NCI-H1105 treated with DMSO at 0.1 percent for 48 hours (cell line): ENCODE data around the gene TH.

Experiments used
- DNase-seq: peaks from one replicate; lab custom pipeline; 2025; lab: John Stamatoyannopoulos, UW

The TH gene

DNA sequence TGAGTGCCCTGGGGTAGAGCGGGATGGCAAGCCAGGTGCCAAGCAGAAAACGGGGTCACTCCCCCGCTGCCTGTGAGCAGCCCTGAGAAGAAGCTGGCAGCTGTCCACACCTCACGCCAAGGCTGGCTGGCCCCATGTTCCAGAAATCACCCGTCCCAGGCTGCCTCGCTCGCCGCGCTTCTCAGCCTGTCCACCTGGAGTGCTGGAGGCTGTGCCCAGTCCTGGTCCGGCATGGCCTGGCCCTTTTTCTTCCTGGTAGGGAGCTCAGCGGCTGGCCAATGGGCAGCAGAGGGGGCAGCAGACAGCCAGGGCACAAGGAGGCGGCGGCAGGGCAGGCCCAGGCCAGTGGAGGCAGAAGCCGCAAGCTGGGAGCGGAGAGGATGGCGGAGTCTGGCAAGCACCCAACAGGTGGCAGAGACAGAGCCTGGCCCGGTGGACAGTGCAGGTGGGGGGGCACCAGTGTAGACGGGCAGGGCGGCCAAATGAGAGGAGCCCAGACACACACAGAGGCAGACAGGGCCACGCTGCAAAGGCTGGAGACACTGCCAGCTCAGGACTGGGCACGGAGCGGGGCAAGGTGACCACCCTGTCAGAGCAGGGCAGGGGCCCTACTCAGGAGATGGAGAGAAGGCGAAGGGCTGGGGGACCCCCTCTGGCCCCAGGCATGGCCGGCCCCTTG lies 37.2 kb upstream of the TH start:
- DNase-seq: peak; percentile 89

DNA sequence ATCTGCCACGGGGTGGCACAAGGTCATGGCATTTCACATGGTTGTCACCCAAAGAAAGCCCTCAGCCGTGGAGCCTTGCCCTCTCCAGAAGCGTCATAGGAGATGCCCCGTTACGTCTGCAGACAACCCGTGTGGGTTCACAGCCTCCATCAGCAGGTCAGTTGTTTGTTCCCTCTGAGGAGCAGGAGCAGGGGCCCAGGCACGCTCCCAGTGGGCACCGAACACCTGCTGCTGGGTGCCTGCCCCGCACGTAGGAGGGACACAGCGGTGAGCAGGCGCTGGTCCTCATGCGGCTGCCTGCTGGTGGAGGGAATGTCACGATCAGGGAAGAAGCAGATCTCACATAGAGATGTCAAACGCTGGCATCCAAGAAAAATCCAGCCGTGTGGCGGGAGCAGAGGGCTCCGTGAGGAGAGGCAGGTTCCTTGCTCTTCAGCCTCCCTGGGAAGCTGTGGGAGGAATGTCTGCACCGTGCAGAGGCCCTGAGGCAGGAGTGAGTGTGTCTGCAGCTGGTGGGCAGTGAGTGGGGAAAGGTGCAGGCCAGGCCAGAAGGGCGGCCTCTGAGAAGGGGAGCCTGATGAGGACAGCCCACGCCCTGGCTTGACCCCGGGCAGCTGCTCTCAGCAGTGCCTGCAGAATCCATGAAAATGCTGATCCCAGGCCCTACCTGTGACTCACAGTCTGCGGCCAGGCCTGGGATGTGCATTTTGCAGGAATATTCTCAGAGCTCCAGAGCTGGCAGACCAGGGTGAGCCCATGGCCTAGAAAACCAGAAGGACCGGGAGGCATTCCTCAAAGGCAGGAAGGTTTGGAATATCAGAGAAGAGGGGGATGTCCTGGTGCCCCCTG lies 36.4 kb upstream of the TH start:
- DNase-seq: no peak

DNA sequence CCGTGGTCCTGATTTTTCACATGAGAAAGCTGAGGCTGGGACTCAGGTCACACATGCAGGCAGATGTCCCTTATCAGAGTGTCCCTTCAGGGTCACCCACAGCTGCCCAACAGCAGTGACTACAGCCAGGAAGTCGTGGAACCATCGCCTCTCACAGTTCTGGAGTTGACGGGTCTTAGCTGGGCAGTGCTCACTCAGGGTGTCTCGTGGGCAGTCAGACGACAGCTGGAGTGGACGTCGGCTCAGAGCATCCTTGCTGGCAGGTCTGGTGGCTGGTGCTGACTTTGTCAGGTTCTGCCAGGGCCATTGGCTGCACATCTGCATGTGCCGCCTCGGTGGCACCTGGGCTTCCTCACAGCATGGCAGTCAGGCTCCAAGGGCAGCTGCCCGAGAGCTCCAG lies 35.6 kb upstream of the TH start:
- DNase-seq: no peak

DNA sequence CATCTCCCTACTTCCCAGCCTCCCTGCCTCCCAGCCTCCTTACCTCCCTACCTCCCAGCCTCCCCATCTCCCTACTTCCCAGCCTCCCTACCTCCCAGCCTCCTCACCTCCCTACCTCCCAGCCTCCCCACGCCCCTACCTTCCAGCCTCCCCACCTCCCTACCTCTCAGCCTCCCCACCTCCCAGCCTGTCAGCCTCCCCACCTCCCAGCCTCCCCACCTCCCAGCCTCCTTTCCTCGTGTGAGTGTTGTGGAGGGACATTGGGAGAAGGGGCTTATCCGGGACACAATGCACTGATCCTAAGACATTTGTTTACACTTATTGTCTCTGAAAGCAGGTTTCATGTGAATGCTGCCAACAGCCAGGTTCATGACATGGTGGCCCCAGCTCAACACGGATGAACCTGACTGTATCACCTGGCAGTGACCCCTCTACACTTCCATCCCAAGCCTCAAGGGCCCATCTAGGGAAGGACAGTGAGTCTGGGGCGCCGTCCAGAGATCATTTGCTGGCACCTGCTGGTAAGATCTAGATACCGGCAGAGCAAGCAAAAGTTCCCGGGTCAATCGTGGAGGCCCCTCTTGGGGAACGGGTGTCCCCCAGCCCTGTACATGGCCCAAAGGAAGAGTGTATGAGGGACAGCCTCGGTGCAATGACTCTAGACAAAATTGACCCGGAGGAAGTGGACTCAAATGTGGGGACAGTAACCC lies 34.5 kb upstream of the TH start:
- DNase-seq: no peak

DNA sequence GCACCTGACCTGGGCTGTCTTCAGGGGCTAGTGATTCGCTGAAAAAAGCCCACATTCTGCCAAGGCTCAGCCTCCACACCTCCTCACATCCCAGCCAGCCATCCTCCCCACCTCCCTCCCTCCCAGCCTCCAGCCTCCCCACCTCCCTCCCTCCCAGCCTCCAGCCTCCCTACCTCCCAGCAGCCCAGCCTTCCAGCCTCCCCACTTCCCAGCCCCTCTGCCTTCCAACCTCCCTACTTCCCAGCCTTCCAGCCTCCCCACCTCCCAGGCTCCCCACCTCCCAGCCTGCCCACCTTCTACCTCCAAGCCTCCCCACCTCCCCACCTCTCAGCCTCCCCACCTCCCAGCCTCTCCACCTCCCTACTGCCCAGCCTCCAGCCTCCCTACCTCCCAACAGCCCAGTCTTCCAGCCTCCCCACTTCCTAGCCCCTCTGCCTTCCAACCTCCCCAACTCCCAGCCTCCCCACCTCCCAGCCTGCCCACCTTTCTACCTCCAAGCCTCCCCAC lies 33.7 kb upstream of the TH start:
- DNase-seq: no peak

DNA sequence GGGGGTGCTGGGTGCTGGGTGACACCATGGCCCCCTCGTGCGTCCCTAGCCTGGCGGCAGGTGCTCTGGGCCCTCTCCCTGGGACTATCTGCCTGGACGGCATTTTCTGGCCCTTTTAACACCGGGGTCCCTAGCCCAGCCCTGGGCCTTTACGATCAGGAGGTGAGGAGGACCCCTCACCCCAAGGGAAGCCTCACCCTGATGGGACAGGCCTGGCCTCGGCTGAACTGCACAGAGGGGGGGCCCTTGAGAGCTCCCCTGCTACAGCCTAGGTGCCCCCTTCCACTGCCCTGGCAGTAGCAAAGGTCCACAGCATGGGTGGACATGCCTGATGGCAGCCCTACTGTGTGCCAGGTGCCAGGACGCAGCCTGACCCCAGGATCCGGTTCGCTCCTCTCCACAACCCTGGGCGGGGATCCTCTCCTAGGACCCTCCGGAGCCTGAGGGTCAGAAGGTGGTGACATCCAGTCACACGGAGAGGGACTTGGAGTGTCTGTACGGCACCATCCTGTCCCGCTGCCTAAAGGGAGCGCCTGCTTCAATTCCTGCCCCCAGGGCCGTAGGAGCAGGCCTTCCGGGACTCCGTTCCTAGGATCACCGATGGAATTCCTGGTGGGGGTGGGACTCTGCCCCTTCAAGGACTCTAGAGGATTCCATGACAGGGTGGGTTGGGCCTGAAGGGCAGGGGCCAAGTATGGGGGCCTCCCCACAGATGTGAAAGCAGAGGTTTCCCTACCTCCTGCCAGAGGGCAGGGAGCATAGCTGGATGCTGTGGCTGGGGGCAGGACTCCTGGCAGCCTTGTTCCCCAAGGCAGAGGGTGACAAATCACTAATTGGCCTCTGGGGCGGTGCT lies 33.0 kb upstream of the TH start:
- DNase-seq: no peak

DNA sequence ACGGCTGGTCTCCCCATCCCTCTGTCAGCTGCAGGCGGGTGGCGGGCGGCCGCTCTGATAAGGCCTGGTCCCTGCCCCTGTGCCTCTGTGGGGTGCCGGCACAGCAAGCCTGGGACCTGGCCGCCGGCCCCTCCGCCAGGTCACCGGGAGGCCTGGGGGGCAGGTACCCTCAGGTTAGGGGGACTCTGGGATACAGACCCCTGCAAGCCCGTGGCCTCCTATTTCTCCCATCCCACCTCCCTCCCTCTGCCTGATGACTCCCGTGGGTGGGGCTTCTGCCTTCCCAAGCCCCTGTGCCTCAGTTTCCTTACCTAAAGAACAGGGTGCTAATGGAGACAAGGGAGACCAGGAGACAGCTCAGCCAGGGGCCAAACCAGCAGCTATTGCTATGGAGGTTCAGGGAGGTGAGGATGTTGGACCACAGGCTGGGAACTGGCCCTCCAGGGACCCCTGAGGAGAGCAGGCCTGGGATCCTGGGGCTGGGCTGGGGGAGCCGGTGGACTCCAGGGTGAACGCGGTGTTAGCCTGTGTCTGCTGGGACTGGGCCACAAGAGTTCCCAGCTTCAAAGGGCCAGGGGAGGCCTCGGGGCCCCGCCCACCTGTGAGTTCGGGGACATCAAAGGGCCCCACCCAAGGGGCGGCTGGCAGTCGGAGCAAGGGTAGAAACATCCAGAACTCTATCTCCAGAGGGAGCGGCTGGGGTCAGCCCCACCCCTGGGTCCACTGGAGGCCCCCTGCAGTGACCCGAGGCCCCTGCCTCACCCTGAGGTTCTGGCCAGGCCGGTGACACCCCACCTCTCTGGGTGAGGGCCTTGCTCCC lies 32.0 kb upstream of the TH start:
- DNase-seq: no peak

DNA sequence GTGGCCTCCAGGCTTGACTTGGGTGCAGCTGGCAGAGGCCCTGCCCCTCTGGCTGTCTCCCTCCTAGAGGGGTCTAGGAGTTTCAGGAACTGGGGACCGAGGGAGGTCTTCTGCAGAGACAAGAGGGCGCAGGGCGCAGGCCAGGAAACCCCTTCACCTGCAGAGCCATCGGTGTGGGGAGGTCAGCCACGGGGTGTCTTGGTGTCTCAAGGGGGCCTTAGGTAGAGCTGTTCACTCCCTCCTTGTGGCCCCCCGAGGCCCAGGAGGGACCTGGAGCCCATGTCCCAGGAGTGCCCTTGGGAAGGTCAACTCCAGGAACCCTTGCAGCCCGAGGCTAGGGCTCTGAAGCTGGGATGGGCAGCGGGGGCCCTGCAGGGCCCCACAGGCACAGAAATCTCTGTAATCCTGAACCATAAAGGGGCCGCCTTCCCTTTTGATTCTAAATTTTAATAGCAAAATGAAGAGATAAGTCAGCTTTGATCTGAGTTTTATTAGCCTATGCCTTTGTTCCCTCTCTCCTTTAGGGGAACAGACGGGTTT lies 31.4 kb upstream of the TH start:
- DNase-seq: no peak

DNA sequence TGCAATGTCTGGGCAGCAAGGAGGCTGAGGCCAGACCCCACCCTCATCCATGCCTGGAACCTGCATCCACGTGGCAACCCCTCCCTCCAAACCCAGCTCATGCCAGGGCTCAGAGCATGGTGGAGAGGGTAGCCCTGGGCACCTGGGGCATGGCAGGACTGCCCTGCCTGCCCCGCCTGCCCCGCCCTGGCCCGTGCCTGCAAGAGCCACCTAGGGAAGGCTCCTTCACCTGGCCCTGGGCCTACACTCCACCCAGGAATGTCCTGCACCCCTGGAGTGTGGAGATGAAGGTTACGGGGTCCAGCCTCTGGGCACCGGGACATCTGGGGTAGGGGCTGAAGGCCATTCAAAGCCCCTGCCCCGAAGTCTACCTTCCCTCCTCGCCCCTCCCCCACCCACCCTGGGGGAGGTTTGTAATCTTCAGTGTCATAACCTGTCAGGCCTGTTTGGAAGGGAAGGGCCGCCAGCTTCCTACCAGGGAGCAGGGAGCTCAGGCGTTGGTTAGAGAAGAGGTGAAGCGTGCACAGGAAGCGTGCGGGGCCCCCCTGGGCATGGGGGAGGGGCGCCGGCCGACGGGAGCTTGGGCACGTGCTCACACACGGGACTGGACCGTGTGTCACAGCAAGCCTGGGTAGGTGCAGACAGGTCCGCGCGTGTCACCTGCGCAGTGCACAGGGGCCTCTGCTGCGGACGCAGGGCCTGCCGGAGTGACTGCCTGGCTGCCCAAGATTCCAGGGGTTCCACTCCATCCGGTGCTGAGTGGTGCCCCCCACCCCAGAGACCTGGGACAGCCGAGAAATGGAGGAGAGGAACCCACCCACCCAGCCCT lies 30.7 kb upstream of the TH start:
- no peak for DNase-seq

DNA sequence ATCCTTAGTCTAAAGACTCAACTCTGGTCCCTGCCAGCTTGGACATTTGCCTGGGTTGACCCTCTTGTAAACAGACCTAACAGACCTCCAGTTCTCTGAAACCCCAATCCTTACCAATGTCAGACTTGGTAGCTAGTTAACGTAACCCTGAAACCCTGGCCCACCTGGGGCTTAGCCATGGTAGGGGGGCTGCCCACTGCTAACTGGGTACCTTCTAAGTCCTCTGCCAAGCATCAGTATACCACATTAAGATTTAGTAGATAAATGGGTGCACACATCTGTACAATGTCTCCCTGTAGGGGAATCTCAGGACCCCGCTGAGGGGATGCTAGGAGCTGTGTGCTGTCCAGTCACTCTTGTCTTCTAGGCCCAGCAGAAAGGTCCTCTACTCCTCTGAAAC lies 29.9 kb upstream of the TH start:
- no peak for DNase-seq

DNA sequence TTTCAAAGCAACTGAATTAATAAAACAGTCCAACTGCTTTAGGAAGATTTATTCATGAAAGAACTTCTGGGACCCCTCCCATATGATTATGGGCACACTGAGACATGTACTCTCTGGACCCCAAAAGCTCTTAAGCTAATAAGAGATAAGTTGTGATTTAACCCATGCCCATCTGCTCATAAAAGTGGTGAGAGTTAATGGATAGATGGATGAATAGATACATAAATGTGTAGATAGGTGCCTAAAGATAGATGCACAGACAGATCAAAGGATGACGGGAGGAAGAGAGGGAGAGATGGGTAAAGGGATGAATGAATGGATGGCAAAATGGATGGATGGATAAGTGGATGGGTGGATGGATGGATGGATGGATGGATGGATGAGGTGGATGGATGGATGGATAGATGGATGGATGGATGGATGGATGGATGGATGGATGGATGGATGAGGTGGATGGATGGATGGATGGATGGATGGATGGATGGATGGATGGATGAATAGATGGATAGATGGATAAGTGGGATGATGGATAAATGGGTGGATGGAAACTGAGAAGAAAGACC lies 29.4 kb upstream of the TH start:
- DNase-seq: no peak

DNA sequence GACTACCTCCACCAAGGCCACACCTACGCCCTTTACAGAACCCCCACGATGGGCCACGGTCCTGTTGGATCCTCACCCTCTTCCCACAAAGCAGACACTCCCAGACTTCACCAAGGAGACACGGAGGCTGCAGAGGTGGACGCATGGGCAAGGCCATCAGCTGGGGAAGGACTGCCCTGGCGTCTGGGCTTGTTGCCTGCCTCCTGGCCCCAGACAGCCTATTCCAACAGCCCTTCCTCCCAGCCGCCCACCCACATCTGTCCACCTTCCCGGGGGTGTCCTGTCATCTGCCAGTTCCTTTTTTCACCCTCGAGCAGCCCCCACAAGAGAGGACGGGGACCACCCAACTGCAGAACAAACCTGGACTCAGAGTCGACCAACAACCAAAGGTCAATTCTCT lies 28.9 kb upstream of the TH start:
- no peak for DNase-seq

DNA sequence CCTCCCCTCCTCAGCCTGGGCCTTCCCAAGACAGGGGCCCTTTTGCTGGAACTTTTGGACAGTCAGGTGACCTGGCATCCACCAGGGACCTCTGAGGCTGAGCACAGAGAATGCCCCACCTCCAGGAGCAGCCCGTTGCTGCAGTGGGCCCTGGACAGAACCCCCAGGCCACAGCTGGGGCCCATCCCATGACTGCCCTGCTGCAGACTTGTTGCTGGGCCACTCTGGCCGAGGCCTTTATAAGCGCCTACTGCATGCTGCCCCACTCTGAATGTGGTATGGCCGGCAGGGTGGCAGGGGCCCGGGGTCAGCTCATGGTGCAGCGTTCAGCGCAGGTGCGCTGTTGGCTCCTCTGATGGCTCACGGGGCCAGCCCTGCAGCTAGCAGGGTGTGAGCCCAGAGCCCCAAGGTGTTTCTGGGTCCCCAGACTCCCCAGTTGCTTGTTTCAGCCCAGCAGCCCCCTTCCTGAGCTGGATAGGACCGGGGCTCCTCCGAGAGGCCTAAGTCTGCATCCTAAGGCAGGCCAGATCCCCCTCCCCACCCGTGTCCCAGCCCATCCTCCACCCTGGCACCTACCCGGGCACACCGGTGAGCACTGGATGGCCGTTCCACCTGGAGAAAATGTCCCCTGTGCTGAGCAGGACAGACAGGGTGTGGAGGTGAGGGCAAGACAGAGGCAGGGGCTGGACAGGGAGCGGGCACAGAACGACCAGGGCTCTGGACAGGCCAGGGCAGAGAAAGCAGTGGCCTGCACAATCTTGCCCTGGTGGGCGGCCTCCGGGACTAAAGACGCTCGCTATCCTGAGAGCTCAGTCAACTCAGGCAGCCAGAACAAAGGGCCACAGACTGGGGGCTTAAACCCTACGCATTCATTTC lies 28.1 kb upstream of the TH start:
- no peak for DNase-seq

DNA sequence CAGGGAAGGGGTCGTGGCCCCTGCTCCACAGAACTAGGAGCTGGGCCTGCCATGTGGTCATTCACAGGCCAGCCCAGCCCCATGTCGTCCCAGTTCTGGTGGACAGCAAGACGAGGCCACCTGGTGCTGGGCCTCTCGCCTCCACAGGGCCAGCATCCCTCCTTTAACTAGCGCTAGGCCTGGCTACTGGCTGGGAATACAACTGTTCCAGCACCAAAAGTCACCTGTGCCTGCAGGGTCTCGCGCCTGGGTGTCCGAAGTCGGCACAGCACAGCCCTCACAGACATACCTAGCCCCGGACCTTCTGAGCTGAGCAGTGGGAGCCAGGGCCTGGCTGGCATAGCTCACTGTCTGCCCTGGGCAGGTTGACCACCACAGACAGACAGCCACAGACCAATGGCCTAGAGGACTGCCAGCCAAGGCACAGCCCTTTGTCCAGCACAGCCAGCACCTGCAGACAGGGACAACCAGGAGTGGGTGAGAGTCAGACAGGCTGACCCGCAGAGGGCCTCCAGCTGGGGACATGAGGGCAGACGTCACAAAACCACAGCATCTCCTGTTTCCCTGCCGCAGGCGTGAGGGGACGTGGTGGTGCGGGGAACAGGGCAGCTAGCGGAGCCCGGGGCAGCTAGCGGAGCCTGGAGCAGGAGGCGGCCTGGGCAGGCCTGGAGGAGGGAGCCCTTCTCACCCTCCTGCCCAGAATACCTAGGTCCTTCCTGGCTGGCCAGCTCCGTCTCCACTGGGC lies 27.2 kb upstream of the TH start:
- DNase-seq: no peak

DNA sequence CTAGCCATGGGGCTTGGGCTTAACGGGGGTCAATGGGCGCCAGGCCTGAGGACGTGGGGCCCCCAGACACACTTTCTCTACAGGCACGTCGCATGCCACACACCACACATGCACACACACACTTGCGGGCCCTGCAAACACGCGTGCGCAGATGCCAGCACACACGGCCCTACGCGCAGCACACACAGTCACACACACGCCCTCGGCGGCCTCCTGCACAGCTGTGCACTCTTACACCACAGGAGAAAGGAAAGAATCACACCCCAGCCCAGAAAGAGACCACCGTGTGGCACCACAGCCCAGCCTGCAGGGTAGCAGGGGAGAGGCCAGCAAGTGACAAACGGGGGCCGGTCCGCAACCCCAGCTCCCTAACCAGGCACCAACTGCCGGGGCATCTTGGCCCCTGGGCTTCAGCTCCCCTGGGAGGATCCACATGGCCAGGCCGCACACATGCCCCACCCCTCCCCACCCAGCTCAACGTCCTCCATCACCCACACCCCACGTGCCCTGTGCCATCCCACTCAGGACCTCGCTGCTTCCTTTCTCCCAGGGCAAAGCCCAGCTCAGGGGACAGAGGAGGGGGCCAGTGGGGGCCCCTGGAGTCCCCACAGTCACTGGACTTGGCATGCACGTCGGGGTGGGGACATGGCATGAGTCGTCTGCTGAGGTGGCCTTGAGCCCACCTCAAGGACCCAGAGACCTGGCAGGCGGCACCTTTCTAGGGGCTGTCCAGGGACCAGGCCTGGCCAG lies 26.3 kb upstream of the TH start:
- DNase-seq: no peak

DNA sequence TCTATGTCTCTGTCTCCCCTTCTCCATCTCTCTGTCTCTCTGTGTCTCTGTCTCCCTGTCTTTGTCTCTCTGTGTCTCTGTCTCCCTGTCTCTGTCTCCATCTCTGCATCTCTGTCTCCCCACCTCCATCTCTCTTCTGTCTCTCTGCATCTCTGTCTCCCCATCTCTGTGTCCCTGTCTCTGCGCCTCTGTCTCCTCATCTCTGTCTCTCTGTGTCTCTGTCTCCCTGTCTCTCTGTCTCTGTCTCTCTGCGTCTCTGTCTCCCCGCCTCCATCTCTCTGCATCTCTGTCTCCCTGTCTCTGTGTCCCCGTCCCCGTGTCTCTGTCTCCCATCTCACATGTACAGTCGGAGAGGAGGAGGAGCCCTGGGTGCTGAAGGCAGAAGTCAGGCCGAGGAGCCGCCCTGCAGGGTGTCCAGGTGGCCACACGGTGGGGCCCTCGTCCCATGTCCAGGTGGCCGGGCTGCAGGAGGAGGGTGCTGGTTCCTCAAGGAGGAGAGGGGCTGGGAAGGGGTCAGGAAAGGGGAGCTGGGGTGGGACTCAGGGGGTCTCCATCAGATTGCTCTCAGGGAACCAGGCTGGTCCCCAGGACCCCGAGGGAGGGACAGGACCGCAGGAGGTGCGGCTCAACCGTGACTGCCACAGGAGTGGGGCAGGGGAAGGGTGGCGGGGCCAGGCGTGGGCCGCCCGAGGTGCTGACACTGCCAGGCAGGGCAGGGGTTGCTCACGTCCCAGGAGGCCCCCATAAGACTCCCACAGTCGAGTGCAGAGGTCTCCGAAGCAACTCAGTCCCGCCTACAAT lies 25.6 kb upstream of the TH start:
- DNase-seq: peak; percentile 67
